GM12873 (cell line): ENCODE measurements around the gene SRD5A2.

ENCODE experiments used
- TF ChIP-seq, protein P1 (sequence below): IDR thresholded peaks from 2 replicates; pipeline ENCODE4 v1.5.1; 2012; ENCODE audit warnings: low read depth, mild to moderate bottlenecking, moderate library complexity, low read length, control low read depth; ENCODE audit not compliant: insufficient read depth; ENCODE audit errors: missing control alignments

The SRD5A2 gene

DNA sequence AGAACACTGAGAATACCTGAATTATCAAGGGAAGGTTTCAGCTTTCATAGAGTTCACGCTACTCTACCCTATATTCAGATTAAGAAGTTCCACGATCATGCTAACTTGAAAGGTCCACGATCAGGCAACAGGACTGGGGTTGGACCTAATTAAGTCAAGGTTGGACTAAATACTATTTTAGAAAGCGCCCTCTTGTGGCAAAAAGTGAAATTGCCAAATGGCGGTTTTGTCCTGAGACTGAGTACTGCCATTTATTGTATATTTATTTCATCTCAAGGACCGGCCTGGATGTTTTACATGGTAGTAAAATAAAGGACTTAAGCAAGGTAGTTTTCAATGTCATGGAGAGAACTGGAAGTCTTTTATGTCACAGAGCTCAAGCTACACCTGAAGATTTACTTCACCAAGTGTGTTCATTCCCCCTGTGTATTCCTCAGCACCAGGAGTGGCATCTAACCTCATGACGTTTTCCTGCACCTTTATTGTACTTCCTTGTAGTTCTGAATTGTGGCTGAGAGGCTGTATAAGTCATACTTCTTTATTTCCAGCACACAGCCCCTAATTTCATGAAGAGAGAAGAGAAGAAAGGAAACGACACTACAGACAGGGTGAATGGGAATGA is 56.8 kb downstream of the SRD5A2 start:
- TF ChIP-seq, protein P1, sequence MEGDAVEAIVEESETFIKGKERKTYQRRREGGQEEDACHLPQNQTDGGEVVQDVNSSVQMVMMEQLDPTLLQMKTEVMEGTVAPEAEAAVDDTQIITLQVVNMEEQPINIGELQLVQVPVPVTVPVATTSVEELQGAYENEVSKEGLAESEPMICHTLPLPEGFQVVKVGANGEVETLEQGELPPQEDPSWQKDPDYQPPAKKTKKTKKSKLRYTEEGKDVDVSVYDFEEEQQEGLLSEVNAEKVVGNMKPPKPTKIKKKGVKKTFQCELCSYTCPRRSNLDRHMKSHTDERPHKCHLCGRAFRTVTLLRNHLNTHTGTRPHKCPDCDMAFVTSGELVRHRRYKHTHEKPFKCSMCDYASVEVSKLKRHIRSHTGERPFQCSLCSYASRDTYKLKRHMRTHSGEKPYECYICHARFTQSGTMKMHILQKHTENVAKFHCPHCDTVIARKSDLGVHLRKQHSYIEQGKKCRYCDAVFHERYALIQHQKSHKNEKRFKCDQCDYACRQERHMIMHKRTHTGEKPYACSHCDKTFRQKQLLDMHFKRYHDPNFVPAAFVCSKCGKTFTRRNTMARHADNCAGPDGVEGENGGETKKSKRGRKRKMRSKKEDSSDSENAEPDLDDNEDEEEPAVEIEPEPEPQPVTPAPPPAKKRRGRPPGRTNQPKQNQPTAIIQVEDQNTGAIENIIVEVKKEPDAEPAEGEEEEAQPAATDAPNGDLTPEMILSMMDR: peak; percentile 68

DNA sequence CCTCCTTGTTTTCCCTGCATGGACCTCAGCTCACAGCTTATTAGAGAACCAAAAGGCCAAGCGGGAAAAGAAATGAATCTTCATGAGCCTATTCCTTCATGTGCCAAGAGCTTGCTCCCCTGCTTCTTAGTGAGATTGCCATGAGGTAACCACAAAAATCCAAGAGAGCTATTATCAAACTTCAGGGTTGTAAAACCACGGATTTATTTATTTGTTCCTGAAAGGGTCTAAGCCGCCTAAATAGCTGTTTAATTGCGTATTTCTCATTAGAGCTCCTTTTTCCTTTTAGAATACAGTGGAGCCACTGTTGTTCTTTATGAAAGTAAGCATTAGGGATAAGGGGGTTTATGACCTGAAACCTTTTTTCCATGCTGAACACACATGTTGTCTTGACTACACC is 58.0 kb downstream of the SRD5A2 start:
- TF ChIP-seq, protein P1: no peak

DNA sequence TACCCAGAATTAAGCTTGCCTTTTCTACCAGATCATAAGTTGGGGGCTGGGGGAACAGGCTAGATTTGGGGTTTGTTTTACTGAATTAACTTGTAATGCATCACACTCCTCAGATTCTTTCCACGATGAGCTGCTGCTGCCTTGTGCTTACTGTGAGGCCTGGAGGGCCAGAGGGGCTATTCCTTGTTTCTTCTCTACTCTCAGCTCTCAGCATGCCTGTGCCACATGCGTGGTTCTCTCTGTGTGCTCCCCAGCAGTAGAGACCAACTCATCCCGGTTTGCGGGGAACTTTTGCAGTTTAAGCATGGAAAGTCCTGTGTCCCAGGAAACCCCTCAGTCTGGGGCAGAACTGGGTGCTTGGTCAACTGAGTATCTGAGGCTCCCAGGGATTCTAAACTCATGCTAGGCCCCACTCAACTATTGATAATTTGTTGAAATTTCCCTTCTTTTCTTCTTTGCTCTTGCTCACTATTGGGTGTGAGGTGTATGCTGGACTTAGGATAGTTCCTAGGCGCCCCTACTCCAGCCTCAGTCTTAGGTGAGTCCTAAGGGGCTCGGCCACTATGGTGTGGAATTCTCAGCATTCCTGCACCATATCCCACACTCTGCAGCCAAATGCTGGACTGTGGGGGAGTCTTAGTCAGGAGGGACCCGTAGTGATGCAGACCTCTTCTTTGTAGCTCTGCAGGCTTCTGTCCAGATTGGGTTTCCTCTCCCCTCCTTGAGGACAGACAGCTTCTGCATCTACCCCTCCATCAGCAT is 63.1 kb downstream of the SRD5A2 start:
- TF ChIP-seq, protein P1: no peak

DNA sequence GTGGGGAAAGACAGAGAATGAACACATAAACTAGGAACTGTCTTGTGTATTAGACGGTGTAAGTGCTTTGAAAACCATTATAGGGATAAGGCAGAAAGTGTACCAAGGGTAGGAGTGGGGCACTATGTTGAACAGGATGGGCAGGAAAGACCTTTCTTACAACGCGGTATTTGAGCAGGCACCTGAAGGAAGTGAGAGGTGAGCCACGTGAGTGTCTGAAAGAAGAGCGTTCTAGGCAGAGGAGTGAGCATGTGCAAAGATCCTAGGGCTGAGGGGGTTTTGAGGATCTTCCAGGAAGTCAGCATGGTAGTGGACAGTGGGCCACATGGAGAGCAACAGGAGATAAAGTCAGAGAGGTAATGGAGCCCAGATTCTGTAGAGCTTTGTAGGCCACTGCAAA is 65.2 kb downstream of the SRD5A2 start:
- TF ChIP-seq, protein P1: no peak

DNA sequence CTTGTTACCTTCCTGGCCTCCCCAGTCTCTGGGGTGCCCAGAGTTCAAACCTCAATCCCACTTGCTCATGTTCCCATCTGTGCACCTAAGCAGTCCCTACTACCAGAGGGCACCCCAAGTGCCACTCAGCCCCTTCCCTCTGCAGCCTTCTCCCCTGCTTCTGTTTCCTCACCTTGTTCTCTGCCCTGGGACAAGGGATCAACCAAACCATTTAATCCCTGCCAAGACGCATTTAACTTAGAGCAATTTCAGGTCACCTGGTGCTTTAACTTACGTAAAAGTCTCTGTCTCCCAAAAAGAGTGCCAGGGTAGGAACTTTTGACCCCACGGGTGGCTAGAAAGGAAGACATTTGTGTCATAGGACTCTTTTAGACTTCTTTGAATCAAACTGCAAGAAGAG is 67.2 kb downstream of the SRD5A2 start:
- TF ChIP-seq, protein P1: no peak

DNA sequence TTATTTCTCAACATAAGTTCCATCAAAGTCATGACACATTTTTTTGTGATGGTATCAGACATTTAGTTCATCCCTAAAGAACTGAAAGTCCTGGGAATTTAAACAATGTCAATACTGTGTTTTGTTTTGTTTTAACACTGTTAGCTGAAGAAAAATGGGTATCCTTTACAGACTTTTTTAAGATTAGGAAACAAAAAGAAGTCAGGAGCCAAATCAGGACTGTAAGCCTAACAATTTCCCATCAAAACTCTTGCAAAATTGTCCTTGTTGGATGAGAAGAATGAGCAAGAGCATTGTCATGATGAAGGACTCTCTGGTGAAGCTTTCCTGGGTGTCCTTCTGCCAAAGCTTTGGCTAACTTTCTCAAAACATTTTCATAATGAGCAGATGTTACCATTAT is 69.4 kb downstream of the SRD5A2 start:
- TF ChIP-seq, protein P1: no peak

DNA sequence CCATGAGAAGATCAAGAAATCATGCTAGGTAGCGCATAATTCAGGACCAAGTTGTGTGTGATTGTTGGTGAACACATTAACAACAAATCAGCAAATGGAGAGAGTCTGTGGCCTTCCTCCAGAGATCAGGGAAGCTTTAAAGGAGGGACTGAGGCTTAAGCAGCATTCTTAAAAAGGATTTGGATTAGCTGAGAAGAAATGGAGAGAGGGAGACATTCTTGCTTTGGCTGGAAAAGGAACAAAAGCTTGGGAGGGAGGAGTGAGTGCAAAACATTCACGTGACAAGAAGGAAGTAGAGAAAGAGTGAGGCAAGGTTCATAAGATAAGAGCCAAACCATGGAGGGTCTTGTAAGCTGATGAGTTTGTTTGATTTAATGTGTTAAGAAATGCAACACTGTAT is 75.6 kb downstream of the SRD5A2 start:
- TF ChIP-seq, protein P1: no peak
